Stimulated activated CD4-positive, alpha-beta T cell treated with anti-CD3 and anti-CD28 coated beads, Interleukin-15, amount 100 ng/mL, for 1 hour (primary cell): Measurements from ENCODE around the gene EHF.
"Not testable (repeated sequence)": the region's sequence is repeated elsewhere in the genome, so short reads cannot be mapped to it uniquely, and the experiment has no call there.

Experiments used
- DNase-seq, 2 donors: peaks; one replicate each; pipeline ENCODE4 v3.0.0-alpha.2; 2020; ENCODE audit warnings: low read depth in 1 of 2, low spot score in 1 of 2

The EHF gene

GRCh38 chr11:34620820-34621792 is at the start of gene EHF:
TSS of gene EHF (plus strand) at chr11:34621093. CDS start at chr11:34642631, 21,538 bp downstream.
- DNase-seq = no peak

GRCh38 chr11:34573537-34573936 is 47.4 kb upstream of the EHF start:
- no peak for DNase-seq

GRCh38 chr11:34575261-34575660 is 45.6 kb upstream of the EHF start:
- no peak for DNase-seq

- no peak for DNase-seq
These were observed 45.2 kb upstream of the EHF start for GRCh38 chr11:34575671-34576070.

- no peak for DNase-seq
These were observed 44.6 kb upstream of the EHF start for GRCh38 chr11:34576331-34576730.

- no peak for DNase-seq
These were observed 37.1 kb upstream of the EHF start for GRCh38 chr11:34583818-34584217.

- no peak for DNase-seq
These were observed 35.6 kb upstream of the EHF start for GRCh38 chr11:34585304-34585734.

GRCh38 chr11:34585735-34586487 is 35.0 kb upstream of the EHF start:
- no peak for DNase-seq

- no peak for DNase-seq
These were observed 34.2 kb upstream of the EHF start for GRCh38 chr11:34586488-34587281.

- DNase-seq = no peak
These were observed 33.6 kb upstream of the EHF start for GRCh38 chr11:34587282-34587677.

- DNase-seq = no peak
These were observed 32.9 kb upstream of the EHF start for GRCh38 chr11:34588023-34588422.

GRCh38 chr11:34588701-34589100 is 32.2 kb upstream of the EHF start:
- no peak for DNase-seq

GRCh38 chr11:34589177-34589576 is 31.7 kb upstream of the EHF start:
- not testable (repeated sequence) for DNase-seq

- no peak for DNase-seq
These were observed 27.8 kb upstream of the EHF start for GRCh38 chr11:34593085-34593484.

- no peak for DNase-seq
These were observed 26.3 kb upstream of the EHF start for GRCh38 chr11:34594603-34595002.

- no peak for DNase-seq
These were observed 25.5 kb upstream of the EHF start for GRCh38 chr11:34595391-34595790.

- DNase-seq = no peak
These were observed 24.8 kb upstream of the EHF start for GRCh38 chr11:34595960-34596644.

GRCh38 chr11:34599406-34599945 is 21.4 kb upstream of the EHF start:
- DNase-seq = no peak

GRCh38 chr11:34600339-34601084 is 20.4 kb upstream of the EHF start:
- no peak for DNase-seq

GRCh38 chr11:34601085-34601444 is 19.8 kb upstream of the EHF start:
- DNase-seq = no peak
